ENCODE results near the gene LRP1B. TPM values are rescaled to one million over a fixed set of nuclear protein-coding genes. Genes with fewer than 3 reads are reported as not detected.

The LRP1B gene
- total RNA-seq, 1 donor from 2014 or later: 1.7 TPM

GRCh38 chr2:141492816-141493215 lies 638.0 kb downstream of the LRP1B start:
- no peaks in the 10 kb centered on the region for H3K27me3 Mint-ChIP-seq (ENCODE audit: low read depth)
- no peak overlapping the region for H3K27ac Mint-ChIP-seq
- no peak for TF ChIP-seq CTCF (IDR thresholded peaks at IDR 0.05; ENCODE audit: unreplicated experiment)
- no peaks in the 10 kb centered on the region for H3K36me3 Mint-ChIP-seq
- H3K4me3 Mint-ChIP-seq: no peak overlapping the region
- no peak for DNase-seq (ENCODE audit: low spot score in 2 of 2, unreplicated experiment in 2 of 2)
- peaks cover 13% of the 10 kb centered on the region for H3K4me1 Mint-ChIP-seq
- H3K9me3 Mint-ChIP-seq: no peaks in the 10 kb centered on the region

- no peak overlapping the region for H3K27ac Mint-ChIP-seq
- H3K4me3 Mint-ChIP-seq: no peak overlapping the region
- DNase-seq (ENCODE audit: low spot score in 2 of 2, unreplicated experiment in 2 of 2): no peak
- no peaks in the 10 kb centered on the region for H3K9me3 Mint-ChIP-seq
- H3K27me3 Mint-ChIP-seq (ENCODE audit: low read depth): no peaks in the 10 kb centered on the region
- no peaks in the 10 kb centered on the region for H3K36me3 Mint-ChIP-seq
- TF ChIP-seq CTCF (IDR thresholded peaks at IDR 0.05; ENCODE audit: unreplicated experiment): no peak
- peaks cover 13% of the 10 kb centered on the region for H3K4me1 Mint-ChIP-seq
Measured at GRCh38 chr2:141490886-141491285, 639.9 kb downstream of the LRP1B start.

- Mint-ChIP-seq H3K36me3 (no peaks in the 10 kb centered on the region), H3K9me3 (no peaks in the 10 kb centered on the region), H3K4me1 (peaks cover 20% of the 10 kb centered on the region), H3K27ac (no peak overlapping the region), H3K27me3 (ENCODE audit: low read depth) (no peaks in the 10 kb centered on the region), H3K4me3 (no peak overlapping the region)
- DNase-seq (ENCODE audit: low spot score in 2 of 2, unreplicated experiment in 2 of 2): no peak
- TF ChIP-seq CTCF (IDR thresholded peaks at IDR 0.05; ENCODE audit: unreplicated experiment): no peak
Measured at GRCh38 chr2:141482697-141483096, 648.1 kb downstream of the LRP1B start.

- peaks cover 4% of the 10 kb centered on the region for H3K9me3 Mint-ChIP-seq
- DNase-seq (ENCODE audit: low spot score in 2 of 2, unreplicated experiment in 2 of 2): no peak
- H3K36me3 Mint-ChIP-seq: no peaks in the 10 kb centered on the region
- TF ChIP-seq CTCF (IDR thresholded peaks at IDR 0.05; ENCODE audit: unreplicated experiment): no peak
- no peak overlapping the region for H3K27ac Mint-ChIP-seq
- no peak overlapping the region for H3K4me3 Mint-ChIP-seq
- peaks cover 18% of the 10 kb centered on the region for H3K4me1 Mint-ChIP-seq
- no peaks in the 10 kb centered on the region for H3K27me3 Mint-ChIP-seq (ENCODE audit: low read depth)
Measured at GRCh38 chr2:141475801-141476200, 655.0 kb downstream of the LRP1B start.

- H3K9me3 Mint-ChIP-seq: no peaks in the 10 kb centered on the region
- H3K4me3 Mint-ChIP-seq: no peak overlapping the region
- H3K4me1 Mint-ChIP-seq: peaks cover 35% of the 10 kb centered on the region
- H3K27ac Mint-ChIP-seq: peak overlapping the region; percentile 60
- DNase-seq (ENCODE audit: low spot score in 2 of 2, unreplicated experiment in 2 of 2): peak in 1 of 2 experiments; percentile 43
- no peak for TF ChIP-seq CTCF (IDR thresholded peaks at IDR 0.05; ENCODE audit: unreplicated experiment)
- H3K36me3 Mint-ChIP-seq: no peaks in the 10 kb centered on the region
- no peaks in the 10 kb centered on the region for H3K27me3 Mint-ChIP-seq (ENCODE audit: low read depth)
Measured at GRCh38 chr2:141468761-141469160, 662.1 kb downstream of the LRP1B start.

- no peak overlapping the region for H3K27ac Mint-ChIP-seq
Measured at GRCh38 chr2:141467331-141467730, 663.5 kb downstream of the LRP1B start.

More at GRCh38 chr2:141467331-141467730, 663.5 kb downstream of the LRP1B start:
- H3K27me3 Mint-ChIP-seq (ENCODE audit: low read depth): no peaks in the 10 kb centered on the region
- H3K4me3 Mint-ChIP-seq: no peak overlapping the region
- H3K9me3 Mint-ChIP-seq: no peaks in the 10 kb centered on the region
- no peak for TF ChIP-seq CTCF (IDR thresholded peaks at IDR 0.05; ENCODE audit: unreplicated experiment)
- no peaks in the 10 kb centered on the region for H3K36me3 Mint-ChIP-seq
- peaks cover 34% of the 10 kb centered on the region for H3K4me1 Mint-ChIP-seq
- no peak for DNase-seq (ENCODE audit: low spot score in 2 of 2, unreplicated experiment in 2 of 2)
